Neural cell (in vitro differentiated cells): ENCODE measurements around the gene FIBCD1. TPM values are rescaled to one million over a fixed set of nuclear protein-coding genes. Genes with fewer than 3 reads are reported as not detected.

Source experiments
- H2AFZ ChIP-seq: fragments of 200-600, 300-800 bp; sonication (generic), shearing (Covaris generic); 2 replicates; pipeline ENCODE4 v1.6.0; 2014; ENCODE audit warnings: low read depth, mild to moderate bottlenecking, antibody characterized with exemption, low read length, moderate library complexity
- H3F3A ChIP-seq: fragments of 200-600 bp; shearing (Covaris generic); 2 replicates; pipeline ENCODE4 v1.6.1; 2016; ENCODE audit warnings: mild to moderate bottlenecking, moderate library complexity, mixed read lengths, antibody characterized with exemption, low read length; ENCODE audit not compliant: insufficient read depth, poor library complexity, severe bottlenecking
- H3K27ac ChIP-seq: fragments of 200-600, 300-800 bp; sonication (generic), shearing (Covaris generic); 2 replicates; pipeline ENCODE4 v1.5.1; 2014; ENCODE audit warnings: mild to moderate bottlenecking, low read length, moderate library complexity
- H3K27me3 ChIP-seq: fragments of 300-800, 200-600 bp; sonication (generic), shearing (Covaris generic); 2 replicates; pipeline ENCODE4 v1.6.0; 2014; ENCODE audit warnings: mild to moderate bottlenecking, low read depth, low read length, moderate library complexity; ENCODE audit not compliant: insufficient read depth
- H3K36me3 ChIP-seq: fragments of 300-800, 200-600 bp; sonication (generic), shearing (Covaris generic); 2 replicates; pipeline ENCODE4 v1.5.1; 2014; ENCODE audit warnings: mild to moderate bottlenecking, antibody characterized with exemption, low read length, moderate library complexity; ENCODE audit not compliant: insufficient read depth
- H3K4me2 ChIP-seq: fragments of 300-800, 200-600 bp; sonication (generic), shearing (Covaris generic); 2 replicates; pipeline ENCODE4 v1.6.0; 2014; ENCODE audit warnings: mild to moderate bottlenecking, low read length
- H3K4me3 ChIP-seq: fragments of 300-800, 200-600 bp; sonication (generic), shearing (Covaris generic); 2 replicates; pipeline ENCODE4 v1.5.1; 2014; ENCODE audit warnings: mild to moderate bottlenecking, low read length, moderate library complexity
- H3K79me2 ChIP-seq: fragments of 200-600 bp; shearing (Covaris generic); replicated peaks from 2 replicates; pipeline ENCODE4 v1.6.0; 2014; ENCODE audit warnings: mild to moderate bottlenecking, low read length, moderate library complexity; ENCODE audit not compliant: insufficient read depth
- H3K9ac ChIP-seq: fragments of 300-800, 200-600 bp; sonication (generic), shearing (Covaris generic); 2 replicates; pipeline ENCODE4 v1.6.1; 2016; ENCODE audit warnings: mild to moderate bottlenecking, low read length, mixed read lengths
- H3K9me2 ChIP-seq: fragments of 200-600 bp; shearing (Covaris generic); 2 replicates; pipeline ENCODE4 v1.6.1; 2016; ENCODE audit warnings: mild to moderate bottlenecking, low read length, mixed read lengths; ENCODE audit not compliant: insufficient read depth
- H3K9me3 ChIP-seq: fragments of 200-600, 300-800 bp; sonication (generic), shearing (Covaris generic); 2 replicates; pipeline ENCODE4 v1.6.1; 2016; ENCODE audit warnings: mild to moderate bottlenecking, mixed run types, low read length, moderate library complexity, mixed read lengths
- H4K20me1 ChIP-seq: fragments of 200-600 bp; shearing (Covaris generic); 2 replicates; pipeline ENCODE4 v1.6.1; 2016; ENCODE audit warnings: mild to moderate bottlenecking, mixed run types; ENCODE audit not compliant: insufficient read depth
- CTCF ChIP-seq: fragments of 450-650 bp; IDR thresholded peaks from 2 replicates; pipeline ENCODE4 v1.5.1; 2014; ENCODE audit warnings: antibody characterized with exemption, mild to moderate bottlenecking, moderate library complexity; ENCODE audit not compliant: poor library complexity, severe bottlenecking
- EP300 ChIP-seq: fragments of 450-650 bp; conservative IDR thresholded peaks from 2 replicates; pipeline ENCODE4 v1.6.1; 2014; ENCODE audit warnings: antibody characterized with exemption, mild to moderate bottlenecking, moderate library complexity; ENCODE audit not compliant: poor library complexity, severe bottlenecking
- EZH2 ChIP-seq: fragments of 200-600, 300-800 bp; shearing (Covaris generic), sonication (generic); IDR thresholded peaks from 2 replicates; pipeline ENCODE4 v1.6.1; 2014; ENCODE audit warnings: antibody characterized with exemption, low read length, borderline replicate concordance, mild to moderate bottlenecking; ENCODE audit not compliant: insufficient read depth, poor library complexity, severe bottlenecking
- MXI1 ChIP-seq: fragments of 450-650 bp; conservative IDR thresholded peaks from 2 replicates; pipeline ENCODE4 v1.6.1; 2014; ENCODE audit warnings: antibody characterized with exemption, mild to moderate bottlenecking; ENCODE audit not compliant: poor library complexity, severe bottlenecking
- POLR2AphosphoS5 ChIP-seq: IDR thresholded peaks from 2 replicates; pipeline ENCODE4 v1.6.1; 2012
- RAD21 ChIP-seq: fragments of 450-650 bp; conservative IDR thresholded peaks from 2 replicates; pipeline ENCODE4 v1.6.1; 2014; ENCODE audit warnings: antibody characterized with exemption, mild to moderate bottlenecking, moderate library complexity
- REST ChIP-seq: IDR thresholded peaks from 2 replicates; pipeline ENCODE4 v1.6.1; 2012; ENCODE audit warnings: borderline replicate concordance
- SMC3 ChIP-seq: fragments of 450-650 bp; conservative IDR thresholded peaks from 2 replicates; pipeline ENCODE4 v1.6.1; 2014; ENCODE audit warnings: antibody characterized with exemption, mild to moderate bottlenecking, moderate library complexity; ENCODE audit not compliant: poor library complexity
- TAF1 ChIP-seq: IDR thresholded peaks from 2 replicates; pipeline ENCODE4 v1.6.1; 2012; ENCODE audit warnings: low read depth
- polyA plus RNA-seq: library from polyadenylated mRNA; depleted of rRNA; stranded (reverse); fragments of >200 nt; gene quantifications from 2 replicates; pipeline ENCODE4 v1.2.3, GENCODE V29; 2014

The FIBCD1 gene
- polyA plus RNA-seq, 1 donor from 2014 or later: 2.7 TPM

- Histone ChIP-seq H3F3A (no peaks in the 10 kb centered on the region), H2AFZ (no peak overlapping the region), H3K9me3 (no peaks in the 10 kb centered on the region), H3K9ac (no peak overlapping the region), H3K27ac (no peak overlapping the region), H3K4me3 (no peak overlapping the region), H4K20me1 (no peaks in the 10 kb centered on the region), H3K9me2 (no peaks in the 10 kb centered on the region), H3K4me2 (no peak overlapping the region), H3K79me2 (no peaks in the 10 kb centered on the region), H3K36me3 (no peaks in the 10 kb centered on the region), H3K27me3 (no peaks in the 10 kb centered on the region)
- TF ChIP-seq REST: no peak
- no peak for TF ChIP-seq MXI1
- TF ChIP-seq CTCF: no peak
- TF ChIP-seq EP300: no peak
- no peak for TF ChIP-seq EZH2
- no peak for TF ChIP-seq POLR2AphosphoS5
- TF ChIP-seq RAD21: no peak
- TF ChIP-seq TAF1: no peak
- TF ChIP-seq SMC3: no peak
Observed at GRCh38 chr9:130987738-130988399, 48.8 kb upstream of the FIBCD1 start.

DNA sequence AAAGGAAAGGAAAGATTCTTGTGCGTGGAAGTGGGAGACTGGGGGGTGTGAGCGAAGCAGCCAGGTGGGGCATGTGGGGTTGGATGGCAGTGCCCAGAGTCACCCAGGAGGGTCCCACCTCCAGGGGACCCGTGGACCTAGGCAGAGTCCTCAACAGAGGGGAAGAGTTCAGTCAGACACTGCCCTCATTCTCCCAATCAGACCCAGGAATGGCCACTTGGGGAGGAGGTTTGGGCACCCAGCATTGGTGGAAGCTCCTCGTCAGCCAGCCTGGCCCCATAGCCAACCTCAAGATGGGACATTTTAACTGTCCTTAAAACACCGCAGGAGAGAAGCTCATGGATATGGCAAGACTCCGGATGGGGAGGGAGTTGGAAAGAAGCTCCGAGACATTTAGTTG lies 48.0 kb upstream of the FIBCD1 start:
- H3K9ac ChIP-seq: no peak overlapping the region
- no peak overlapping the region for H3K27ac ChIP-seq
- no peak overlapping the region for H3K4me2 ChIP-seq
- H3K79me2 ChIP-seq: no peaks in the 10 kb centered on the region
- no peaks in the 10 kb centered on the region for H3K27me3 ChIP-seq
- H3K4me3 ChIP-seq: no peak overlapping the region
- TF ChIP-seq RAD21 (no peak), EZH2 (no peak), SMC3 (no peak), POLR2AphosphoS5 (no peak), TAF1 (no peak), REST (no peak), CTCF (no peak), EP300 (no peak), MXI1 (no peak)
- H3F3A ChIP-seq: no peaks in the 10 kb centered on the region
- H2AFZ ChIP-seq: no peak overlapping the region
- H3K9me2 ChIP-seq: no peaks in the 10 kb centered on the region
- H3K9me3 ChIP-seq: no peaks in the 10 kb centered on the region
- H4K20me1 ChIP-seq: no peaks in the 10 kb centered on the region
- H3K36me3 ChIP-seq: no peaks in the 10 kb centered on the region
